HepG2 (cell line): ENCODE measurements around the gene KCNK18. TPM values are rescaled to one million over a fixed set of nuclear protein-coding genes. Genes with fewer than 3 reads are reported as not detected.

ENCODE experiments used
- ATAC-seq: fragments of 200-7000 bp; cut with Tn5 transposase; 3 replicates; pipeline ENCODE4 v1.9.1; 2020; ENCODE audit warnings: mild to moderate bottlenecking, moderate library complexity
- BruUV-seq: library from RNA; stranded (reverse); fragments of 400-500 nt; replicated peaks from 2 replicates; lab custom pipeline; 2021; lab: Mats Ljungman, UMichigan
- CTCF ChIA-PET: fragments of 300-600 bp; formaldehyde crosslinking; extraction: SDS; loops from one replicate; lab custom pipeline; 2021; ENCODE audit warnings: low total read pairs, inconsistent platforms, low intra/inter-chr PET ratio; lab: Yijun Ruan, JAX
- POLR2A ChIA-PET: fragments of 350-600 bp; sonication (Branson Sonifier 250); formaldehyde crosslinking; loops from one replicate; lab custom pipeline; 2020; ENCODE audit warnings: antibody characterized with exemption, inconsistent platforms; lab: Yijun Ruan, JAX
- DNase-seq: peaks from one replicate; pipeline ENCODE4 v3.0.0-alpha.2; 2015; ENCODE audit warnings: low spot score
- FAIRE-seq: peaks from 3 replicates; lab custom pipeline; 2011; peaks lifted over from hg19 to GRCh38; lab: Jason Lieb, UNC
- H2AFZ ChIP-seq: one replicate; pipeline ENCODE4 v1.6.1; 2011; ENCODE audit warnings: low read length, inconsistent platforms
- H3K27ac ChIP-seq: fragments of 300-600 bp; 3 replicates; pipeline ENCODE4 v1.8.0; 2011; ENCODE audit warnings: mixed run types, mild to moderate bottlenecking, mixed read lengths, low read length, inconsistent platforms; ENCODE audit not compliant: insufficient read depth; ENCODE audit errors: extremely low read length
- H3K27me3 ChIP-seq, 2 experiments: fragments of 200-600 bp in 1 of 2; 2 replicates in 1 of 2; 3 replicates in 1 of 2; pipeline versions ENCODE4 v1.6.0 to v1.8.0; 2011; ENCODE audit warnings: low read length in 2 of 2, mild to moderate bottlenecking in 2 of 2, moderate library complexity in 2 of 2, inconsistent platforms in 1 of 2; ENCODE audit not compliant: insufficient read depth in 2 of 2, control insufficient read depth in 1 of 2
- H3K36me3 ChIP-seq, 2 experiments: fragments of 200-600 bp in 1 of 2; replicated peaks in 1 of 2; 2 replicates in 1 of 2; 3 replicates in 1 of 2; pipeline versions ENCODE4 v1.5.1 to v1.8.0; 2011; ENCODE audit warnings: low read length in 2 of 2, inconsistent platforms in 1 of 2; ENCODE audit not compliant: insufficient read depth in 2 of 2, control insufficient read depth in 1 of 2
- H3K4me1 ChIP-seq: 2 replicates; pipeline ENCODE4 v1.5.1; 2012; ENCODE audit warnings: low read length, inconsistent platforms; ENCODE audit not compliant: insufficient read depth
- H3K4me2 ChIP-seq: 2 replicates; pipeline ENCODE4 v1.6.0; 2011; ENCODE audit warnings: low read depth, low read length, inconsistent platforms
- H3K4me3 ChIP-seq, 3 experiments: fragments of 200-600 bp in 1 of 3; sonication (generic), shearing (Covaris generic) in 1 of 3; replicated peaks in 1 of 3; 2 replicates each; pipeline ENCODE4 v1.5.1; 2011 to 2016; ENCODE audit warnings: low read length in 3 of 3, inconsistent platforms in 2 of 3, low read depth in 2 of 3, mild to moderate bottlenecking in 2 of 3, control low read depth in 1 of 3, mixed read lengths in 1 of 3; ENCODE audit not compliant: insufficient read depth in 1 of 3
- H3K79me2 ChIP-seq: one replicate; pipeline ENCODE4 v1.6.1; 2011; ENCODE audit warnings: low read length, inconsistent platforms; ENCODE audit not compliant: insufficient read depth
- H3K9ac ChIP-seq: 2 replicates; pipeline ENCODE4 v1.6.0; 2011; ENCODE audit warnings: mild to moderate bottlenecking, low read depth, low read length, inconsistent platforms; ENCODE audit not compliant: insufficient read depth
- H3K9me3 ChIP-seq: 2 replicates; pipeline ENCODE4 v1.5.1; 2012; ENCODE audit warnings: mild to moderate bottlenecking, low read length
- H4K20me1 ChIP-seq: 2 replicates; pipeline ENCODE4 v1.6.0; 2011; ENCODE audit warnings: inconsistent platforms, mild to moderate bottlenecking, low read length, moderate library complexity; ENCODE audit not compliant: insufficient read depth
- ARID5B ChIP-seq: IDR thresholded peaks from 2 replicates; pipeline ENCODE4 v1.4.0; 2020; ENCODE audit warnings: mild to moderate bottlenecking, missing genetic modification reagents
- DRAP1 ChIP-seq: IDR thresholded peaks from 2 replicates; pipeline ENCODE4 v1.6.1; 2016; ENCODE audit warnings: missing genetic modification reagents, missing compliant biosample characterization
- NFIC ChIP-seq: IDR thresholded peaks from 2 replicates; pipeline ENCODE4 v1.6.1; 2012; ENCODE audit warnings: mild to moderate bottlenecking, low read length, inconsistent platforms
- NKX3-1 ChIP-seq: sonication (generic); formaldehyde crosslinking; IDR thresholded peaks from 2 replicates; pipeline ENCODE4 v1.5.0; 2020; ENCODE audit warnings: missing genetic modification reagents
- RBM39 ChIP-seq: fragments of 200-400 bp; formaldehyde crosslinking; IDR thresholded peaks from one replicate; pipeline ENCODE4 v1.6.1; 2018; ENCODE audit warnings: antibody characterized with exemption, mild to moderate bottlenecking, low read depth, low read length; ENCODE audit not compliant: poor library complexity, severe bottlenecking
- ZBTB4 ChIP-seq: sonication (generic); formaldehyde crosslinking; IDR thresholded peaks from 2 replicates; pipeline ENCODE4 v1.4.0; 2020; ENCODE audit warnings: missing genetic modification reagents, mild to moderate bottlenecking, borderline replicate concordance
- WGBS: methylation state at CpG from one replicate; pipeline ENCODE4 v1.1.6; 2017; ENCODE audit warnings: low lambda C conversion rate; 5-methylcytosine and 5-hydroxymethylcytosine counted together
- in situ Hi-C: cut with HindIII; loops from 2 replicates; pipeline ENCODE4 v1.10.0; 2017; ENCODE audit warnings: low pct_unique_long_range_greater_than_20kb; ENCODE audit not compliant: extremely low pct_ligation_motif_present
- intact Hi-C: fragments of 100-400 bp; cut with micrococcal nuclease; formaldehyde crosslinking; loops from one replicate; pipeline ENCODE4 v1.10.0; 2022; ENCODE audit not compliant: unreplicated experiment
- microRNA-seq: library from miRNA; unstranded; fragments of <30 nt; microRNA quantifications from one replicate; pipeline ENCODE4, GENCODE V29; 2020
- polyA plus RNA-seq, 8 experiments: library from polyadenylated mRNA; depleted of rRNA in 3 of 8; stranded (reverse) in 7 of 8; unstranded in 1 of 8; fragments of >200 nt; fragmentation: Illumina TruSeq in 4 of 8; extraction: Trizol in 4 of 8; gene quantifications; 2 replicates each; pipeline versions ENCODE4 v1.2.1 to v1.2.3, GENCODE V29; 2011 to 2016; ENCODE audit warnings: low read depth in 4 of 8, missing spikeins in 1 of 8, mixed read lengths in 1 of 8; ENCODE audit not compliant: insufficient read depth in 1 of 8
- small RNA-seq, 3 experiments: library from RNA; depleted of rRNA; stranded (forward); fragments of <200 nt; gene quantifications; one replicate each; pipeline ENCODE3, GENCODE V24; 2012; ENCODE audit warnings: low read depth in 2 of 3, low replicate concordance in 1 of 3; ENCODE audit not compliant: insufficient read length in 3 of 3, insufficient read depth in 2 of 3
- total RNA-seq, 5 experiments: library from RNA; depleted of rRNA; stranded (reverse); fragments of >200 nt; fragmentation: Illumina TruSeq; extraction: Trizol; gene quantifications; 2 replicates each; pipeline ENCODE4 v1.2.3, GENCODE V29; 2016; ENCODE audit warnings: low read depth in 1 of 5

KCNK18 gene
- total and polyA plus RNA-seq, 2 of the 13 experiments (the other 11 are each of a cell fraction or from before 2014, with no cell fraction given) = not detected

GRCh38 chr10:117259279-117259678, 62.0 kb downstream of the KCNK18 start:
- CTCF ChIA-PET = no interaction called here

More at GRCh38 chr10:117259279-117259678, 62.0 kb downstream of the KCNK18 start:
- H3K27ac ChIP-seq = no peak overlapping the region
- in situ Hi-C loops (no loop called here), intact Hi-C loops (no loop called here)
- H3K79me2 ChIP-seq = no peaks in the 10 kb centered on the region
- peaks cover 0 to 37% of the 10 kb centered on the region in 2 experiments; a peak in 2 of 5 replicates for H3K27me3 ChIP-seq
- POLR2A ChIA-PET = no interaction called here
- no peaks in the 10 kb centered on the region for H4K20me1 ChIP-seq
- no peak overlapping the region for H3K4me2 ChIP-seq
- TF ChIP-seq NFIC = no peak
- TF ChIP-seq NKX3-1 (CRISPR knock-in tag) = no peak
- no peak for TF ChIP-seq DRAP1 (CRISPR knock-in tag)
- TF ChIP-seq ARID5B = no peak
- TF ChIP-seq ZBTB4 (CRISPR knock-in tag) = no peak
- no peak for TF ChIP-seq RBM39
- no peak overlapping the region for H2AFZ ChIP-seq
- no peaks in the 10 kb centered on the region for H3K9me3 ChIP-seq
- BruUV-seq = no TSS peak
- DNase-seq = no peak
- ATAC-seq = no peak
- no peak overlapping the region for H3K9ac ChIP-seq
- H3K36me3 ChIP-seq = no peaks in the 10 kb centered on the region
- WGBS = 41% methylated on average over 3 of the region's 3 CpGs
- H3K4me1 ChIP-seq = peaks cover 28% of the 10 kb centered on the region
- no peak for FAIRE-seq
- H3K4me3 ChIP-seq = no peak overlapping the region

Small RNA genes within 50 kb of the gene (microRNA-seq; reads per million reads assigned to microRNA genes)
- not detected for gene MIR3663

Small RNA genes within 50 kb of the gene (small RNA-seq; reads per million reads assigned to genes)
- gene MIR3663 = 0 to 2.9 (median 0.10) reads per million in 3 experiments

Other genes with a start within 250 kb of the KCNK18 start
- gene SHTN1, start 192.3 kb upstream of the KCNK18 start, total RNA-seq (2016; rRNA removed; fragmentation: Illumina TruSeq; extraction: Trizol) = 15.6 and 18.5 TPM in 2 replicates
- 8.2 and 11.3 TPM in 2 replicates for gene SHTN1, start 192.3 kb upstream of the KCNK18 start, polyA plus RNA-seq (2011; rRNA removed)
- not detected in 2 replicates for gene VAX1, start 59.2 kb upstream of the KCNK18 start, total RNA-seq (2016; rRNA removed; fragmentation: Illumina TruSeq; extraction: Trizol)
- not detected in 2 replicates for gene VAX1, start 59.2 kb upstream of the KCNK18 start, polyA plus RNA-seq (2011; rRNA removed)
- gene SLC18A2, start 43.6 kb downstream of the KCNK18 start, total RNA-seq (2016; rRNA removed; fragmentation: Illumina TruSeq; extraction: Trizol) = not detected in 2 replicates
- not detected in 2 replicates for gene SLC18A2, start 43.6 kb downstream of the KCNK18 start, polyA plus RNA-seq (2011; rRNA removed)
- gene PDZD8, start 178.0 kb downstream of the KCNK18 start, total RNA-seq (2016; rRNA removed; fragmentation: Illumina TruSeq; extraction: Trizol) = 32.0 and 34.2 TPM in 2 replicates
- 8.2 and 11.2 TPM in 2 replicates for gene PDZD8, start 178.0 kb downstream of the KCNK18 start, polyA plus RNA-seq (2011; rRNA removed)